ENCODE results near the gene LY9.

LY9 gene

DNA sequence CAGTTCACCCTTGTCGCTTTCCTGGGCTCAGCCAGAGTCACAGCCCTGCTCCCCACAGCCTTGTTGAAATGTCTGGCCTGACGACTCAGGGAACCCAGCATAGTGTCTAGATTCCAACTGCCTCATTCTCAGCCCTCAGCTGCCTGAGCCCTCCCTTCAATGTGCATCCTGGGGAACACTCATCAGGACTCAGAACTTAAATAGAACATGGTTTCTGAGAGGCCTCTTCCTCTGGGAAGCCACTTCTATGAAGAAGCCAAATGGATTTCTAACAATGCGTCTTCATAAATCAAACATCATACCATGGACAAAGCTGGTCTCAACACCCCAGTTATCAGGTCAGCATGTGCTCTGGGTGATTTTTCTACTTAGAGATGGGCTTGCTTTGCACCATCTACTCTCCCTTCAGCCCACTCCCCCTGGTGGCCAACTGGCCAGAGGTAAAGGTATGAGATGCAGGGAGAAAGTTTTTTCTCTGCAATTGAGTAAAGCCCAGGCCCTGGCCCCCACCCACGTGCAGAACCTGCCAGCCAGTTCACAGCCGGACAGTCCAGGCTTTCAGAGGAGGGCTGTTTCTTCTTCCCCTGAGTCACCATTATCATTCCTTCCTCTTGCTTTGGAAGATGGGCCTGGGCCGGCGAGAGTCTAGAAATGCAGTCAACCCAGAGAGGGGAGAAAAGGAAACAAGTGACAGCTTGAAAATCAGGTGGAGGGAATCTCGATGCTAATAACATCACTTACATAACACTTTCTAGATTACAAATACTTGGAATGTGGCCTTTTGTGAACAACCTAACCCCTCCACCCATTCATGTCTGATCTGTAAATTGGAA is 34.6 kb downstream of the LY9 start:
- Histone ChIP-seq H3K9me3 (ENCODE audit: insufficient read depth, low read depth, low read length) (no peaks in the 10 kb centered on the region), H3K4me1 (ENCODE audit: insufficient read depth, low read length) (0 out of 2 replicates have a peak, but pooled peaks cover 3% of the 10 kb centered on the region), H3K9ac (ENCODE audit: low read depth, low read length) (no peak overlapping the region), H3K36me3 (ENCODE audit: insufficient read depth, low read depth, low read length) (no peaks in the 10 kb centered on the region), H3K4me3 (ENCODE audit: low read length) (no peak overlapping the region), H3K27ac (ENCODE audit: low read length) (no peak overlapping the region), H3K27me3 (ENCODE audit: insufficient read depth, low read length) (no peaks in the 10 kb centered on the region)

DNA sequence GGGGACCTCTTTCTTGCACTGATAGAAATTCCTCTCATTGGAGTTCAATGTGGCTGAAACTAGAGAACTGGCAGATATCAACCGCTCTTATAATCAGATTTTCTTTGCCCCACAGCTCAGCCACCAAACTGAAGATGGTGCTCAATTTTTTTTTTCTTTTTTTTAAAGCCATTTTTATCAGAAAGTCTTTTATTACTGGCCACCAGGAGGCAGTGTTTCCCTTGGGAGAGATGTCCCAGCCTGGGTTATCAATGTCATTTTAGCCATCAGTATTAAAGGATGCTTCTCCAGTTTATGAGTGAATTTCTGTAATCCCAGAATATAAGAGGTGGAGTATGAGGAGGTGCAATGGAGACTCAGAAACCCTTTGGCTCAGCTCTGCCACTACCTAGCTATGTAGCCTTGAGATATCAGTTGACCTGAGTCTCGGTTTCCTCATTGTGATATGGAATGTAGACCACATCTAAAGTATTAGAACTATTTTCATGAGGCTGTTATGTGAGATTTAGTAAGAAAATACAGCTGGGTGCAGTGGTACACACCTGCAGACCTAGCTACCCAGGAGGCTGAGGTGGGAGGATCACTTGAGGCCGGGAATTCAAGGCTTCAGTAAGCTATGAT is 39.1 kb downstream of the LY9 start:
- Histone ChIP-seq H3K27me3 (ENCODE audit: insufficient read depth, low read length) (no peaks in the 10 kb centered on the region), H3K9ac (ENCODE audit: low read depth, low read length) (no peak overlapping the region), H3K4me3 (ENCODE audit: low read length) (no peak overlapping the region), H3K27ac (ENCODE audit: low read length) (no peak overlapping the region), H3K9me3 (ENCODE audit: insufficient read depth, low read depth, low read length) (no peaks in the 10 kb centered on the region), H3K4me1 (ENCODE audit: insufficient read depth, low read length) (peaks cover 8% of the 10 kb centered on the region; the same call in 1 of the 2 replicates), H3K36me3 (ENCODE audit: insufficient read depth, low read depth, low read length) (no peaks in the 10 kb centered on the region)

DNA sequence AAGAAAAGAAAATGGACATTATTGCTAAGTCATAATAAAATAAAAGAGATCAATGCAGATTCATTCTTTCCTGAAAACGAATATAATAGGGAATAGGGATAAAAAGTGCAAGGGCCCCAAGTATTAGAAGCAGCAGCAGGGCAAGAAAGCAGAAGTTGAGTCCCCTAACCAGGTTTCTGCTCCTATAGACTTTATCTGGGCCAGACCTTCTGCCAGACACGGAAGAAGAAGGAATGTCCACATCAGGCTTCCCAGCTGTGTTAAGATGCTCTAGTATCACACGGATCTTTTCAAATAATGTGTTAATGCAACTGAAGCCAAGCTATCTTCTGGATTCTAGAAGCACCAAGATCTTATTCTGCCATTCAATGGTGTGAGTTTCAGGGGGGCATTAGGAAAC is 39.8 kb downstream of the LY9 start:
- Histone ChIP-seq H3K27ac (ENCODE audit: low read length) (no peak overlapping the region), H3K9ac (ENCODE audit: low read depth, low read length) (no peak overlapping the region)

DNA sequence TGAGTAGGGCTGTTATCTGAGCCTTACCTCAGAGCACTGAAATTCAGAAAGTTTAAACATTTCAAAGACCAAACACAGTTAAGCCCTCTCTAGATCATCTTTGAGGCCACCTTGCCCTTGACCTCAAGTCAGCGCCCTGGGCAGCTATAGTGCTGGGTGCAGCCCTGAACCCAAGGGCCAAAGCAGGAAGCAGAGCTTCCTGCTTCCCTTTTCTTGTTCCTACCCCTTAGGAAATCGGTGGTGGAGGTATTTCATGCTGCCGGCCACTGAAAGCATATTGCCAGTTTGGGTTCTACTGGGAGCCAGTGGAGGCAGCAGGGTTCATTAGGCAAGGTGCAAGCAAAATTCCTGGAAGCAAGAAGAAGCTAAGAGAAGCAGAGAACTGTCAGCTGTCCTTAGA is 40.6 kb downstream of the LY9 start:
- Histone ChIP-seq H3K9ac (ENCODE audit: low read depth, low read length) (no peak overlapping the region), H3K4me1 (ENCODE audit: insufficient read depth, low read length) (peaks cover 8% of the 10 kb centered on the region; the same call in 1 of the 2 replicates), H3K27me3 (ENCODE audit: insufficient read depth, low read length) (no peaks in the 10 kb centered on the region), H3K9me3 (ENCODE audit: insufficient read depth, low read depth, low read length) (no peaks in the 10 kb centered on the region), H3K27ac (ENCODE audit: low read length) (no peak overlapping the region), H3K36me3 (ENCODE audit: insufficient read depth, low read depth, low read length) (no peaks in the 10 kb centered on the region), H3K4me3 (ENCODE audit: low read length) (no peak overlapping the region)

More for the DNA sequence above, 39.8 kb downstream of the LY9 start:
- Histone ChIP-seq H3K4me1 (ENCODE audit: insufficient read depth, low read length) (peaks cover 8% of the 10 kb centered on the region; the same call in 1 of the 2 replicates), H3K9me3 (ENCODE audit: insufficient read depth, low read depth, low read length) (no peaks in the 10 kb centered on the region), H3K36me3 (ENCODE audit: insufficient read depth, low read depth, low read length) (no peaks in the 10 kb centered on the region), H3K27me3 (ENCODE audit: insufficient read depth, low read length) (no peaks in the 10 kb centered on the region), H3K4me3 (ENCODE audit: low read length) (no peak overlapping the region)

DNA sequence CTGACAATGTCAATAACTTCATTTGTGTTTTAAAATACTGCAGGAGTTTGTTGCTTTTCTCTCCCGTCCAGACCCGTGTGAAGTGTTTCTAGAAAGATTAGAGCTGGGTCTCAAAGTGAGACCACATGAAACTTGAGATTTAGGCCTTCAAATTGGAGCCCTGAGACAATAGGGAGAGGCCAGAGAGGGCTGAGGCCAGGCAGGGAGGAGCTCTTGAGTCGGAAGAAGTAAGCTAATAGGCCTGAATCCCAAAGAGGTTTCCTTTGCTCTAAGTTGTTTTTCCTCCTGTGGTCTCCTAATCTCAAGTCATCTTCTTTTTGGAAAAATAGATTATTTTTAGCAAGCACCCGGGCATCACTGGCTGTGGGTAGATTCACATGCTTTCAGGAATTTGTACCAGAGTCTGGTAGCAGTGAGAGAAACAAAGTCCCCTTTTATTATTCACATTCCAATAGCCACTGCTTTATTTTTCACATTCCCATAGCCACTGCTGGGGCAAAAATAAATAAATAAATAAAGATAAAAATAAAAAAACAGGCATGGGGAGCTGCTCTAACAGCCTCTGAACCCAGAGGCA is 41.1 kb downstream of the LY9 start:
- H3K27me3 ChIP-seq (ENCODE audit: insufficient read depth, low read length) = no peaks in the 10 kb centered on the region
- H3K27ac ChIP-seq (ENCODE audit: low read length) = no peak overlapping the region
- H3K4me3 ChIP-seq (ENCODE audit: low read length) = no peak overlapping the region
- H3K9me3 ChIP-seq (ENCODE audit: insufficient read depth, low read depth, low read length) = no peaks in the 10 kb centered on the region
- H3K36me3 ChIP-seq (ENCODE audit: insufficient read depth, low read depth, low read length) = no peaks in the 10 kb centered on the region
- H3K9ac ChIP-seq (ENCODE audit: low read depth, low read length) = no peak overlapping the region
- H3K4me1 ChIP-seq (ENCODE audit: insufficient read depth, low read length) = peaks cover 8% of the 10 kb centered on the region; the same call in 1 of the 2 replicates

DNA sequence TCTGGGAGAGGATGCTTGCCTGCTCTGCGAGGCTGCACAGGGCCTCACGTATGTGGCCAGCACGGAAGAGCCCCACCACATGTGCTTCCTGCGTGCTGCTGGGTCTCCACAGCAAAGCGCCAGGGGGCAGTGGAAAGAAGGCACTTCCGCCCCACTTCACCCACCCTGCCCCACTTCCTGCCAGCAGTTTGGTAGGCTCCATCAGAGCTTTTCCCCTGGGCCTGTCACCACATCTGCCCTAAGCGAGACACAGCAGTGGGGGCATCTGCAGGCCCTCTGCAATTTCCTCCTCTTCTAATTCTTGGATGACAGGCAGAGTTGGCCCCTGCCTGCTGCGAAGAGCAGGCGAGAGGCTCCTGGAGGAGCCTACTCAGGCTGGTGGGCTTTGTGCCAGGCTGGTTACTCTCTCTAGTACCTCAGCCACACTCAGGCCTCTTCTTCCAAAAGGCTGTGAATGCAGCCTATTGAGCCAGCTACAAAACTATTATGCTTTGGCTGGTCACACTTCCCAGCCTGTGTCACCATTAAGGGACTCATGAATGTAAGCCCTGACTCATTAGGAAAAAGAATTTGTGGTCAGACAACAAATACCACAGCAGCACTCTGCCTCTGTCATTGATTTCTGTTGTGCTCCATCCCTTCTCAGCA is 41.7 kb downstream of the LY9 start:
- peaks cover 8% of the 10 kb centered on the region; the same call in 1 of the 2 replicates for H3K4me1 ChIP-seq (ENCODE audit: insufficient read depth, low read length)
- no peak overlapping the region for H3K4me3 ChIP-seq (ENCODE audit: low read length)
- no peak overlapping the region for H3K9ac ChIP-seq (ENCODE audit: low read depth, low read length)
- no peak overlapping the region for H3K27ac ChIP-seq (ENCODE audit: low read length)
- no peaks in the 10 kb centered on the region for H3K9me3 ChIP-seq (ENCODE audit: insufficient read depth, low read depth, low read length)
- no peaks in the 10 kb centered on the region for H3K36me3 ChIP-seq (ENCODE audit: insufficient read depth, low read depth, low read length)
- no peaks in the 10 kb centered on the region for H3K27me3 ChIP-seq (ENCODE audit: insufficient read depth, low read length)

DNA sequence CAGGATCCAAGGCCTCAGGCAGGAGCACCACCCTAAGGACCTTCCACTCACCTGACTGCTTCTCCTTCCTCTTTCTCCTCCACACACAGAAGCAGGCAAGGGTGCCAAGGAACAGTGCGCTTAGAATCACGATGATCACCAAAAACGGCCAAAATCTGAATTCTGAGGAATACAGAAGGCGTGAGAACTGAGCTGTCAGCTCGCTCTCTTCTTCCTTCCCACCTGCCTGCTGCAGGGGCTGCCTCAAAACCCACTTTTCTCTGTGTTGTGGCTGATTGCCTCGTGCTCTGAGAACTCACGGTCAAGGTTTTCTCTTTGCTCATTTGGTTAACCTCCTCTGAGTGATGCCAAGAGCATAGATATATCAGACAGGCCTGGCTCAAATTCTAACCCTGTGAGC is 42.9 kb downstream of the LY9 start:
- Histone ChIP-seq H3K27ac (ENCODE audit: low read length) (no peak overlapping the region), H3K36me3 (ENCODE audit: insufficient read depth, low read depth, low read length) (no peaks in the 10 kb centered on the region), H3K4me1 (ENCODE audit: insufficient read depth, low read length) (peaks cover 4% of the 10 kb centered on the region; the same call in 1 of the 2 replicates), H3K4me3 (ENCODE audit: low read length) (no peak overlapping the region), H3K9me3 (ENCODE audit: insufficient read depth, low read depth, low read length) (no peaks in the 10 kb centered on the region), H3K9ac (ENCODE audit: low read depth, low read length) (no peak overlapping the region), H3K27me3 (ENCODE audit: insufficient read depth, low read length) (no peaks in the 10 kb centered on the region)

DNA sequence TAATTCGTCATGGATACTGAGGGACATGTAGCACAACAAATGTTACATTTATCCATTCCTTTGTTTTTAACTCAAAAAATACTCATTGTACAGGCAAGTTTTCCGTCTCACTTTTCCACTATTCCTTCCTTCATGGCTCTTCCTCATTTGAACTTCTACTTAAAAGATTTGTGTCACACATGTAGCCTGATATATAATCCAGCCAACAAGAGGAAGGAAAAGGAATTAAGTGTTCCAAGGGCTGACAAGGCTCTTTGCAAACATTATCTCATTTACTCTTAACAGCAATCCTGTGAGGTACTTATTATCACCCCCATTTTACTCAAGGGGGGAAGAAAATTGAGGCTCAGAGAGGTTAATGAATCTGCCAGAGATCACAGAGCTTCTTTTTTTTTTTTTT is 43.8 kb downstream of the LY9 start:
- no peaks in the 10 kb centered on the region for H3K9me3 ChIP-seq (ENCODE audit: insufficient read depth, low read depth, low read length)
- H3K36me3 ChIP-seq (ENCODE audit: insufficient read depth, low read depth, low read length) = no peaks in the 10 kb centered on the region
- H3K27ac ChIP-seq (ENCODE audit: low read length) = no peak overlapping the region
- no peak overlapping the region for H3K4me3 ChIP-seq (ENCODE audit: low read length)
- H3K4me1 ChIP-seq (ENCODE audit: insufficient read depth, low read length) = peaks cover 4% of the 10 kb centered on the region; the same call in 1 of the 2 replicates
- no peak overlapping the region for H3K9ac ChIP-seq (ENCODE audit: low read depth, low read length)
- H3K27me3 ChIP-seq (ENCODE audit: insufficient read depth, low read length) = no peaks in the 10 kb centered on the region

DNA sequence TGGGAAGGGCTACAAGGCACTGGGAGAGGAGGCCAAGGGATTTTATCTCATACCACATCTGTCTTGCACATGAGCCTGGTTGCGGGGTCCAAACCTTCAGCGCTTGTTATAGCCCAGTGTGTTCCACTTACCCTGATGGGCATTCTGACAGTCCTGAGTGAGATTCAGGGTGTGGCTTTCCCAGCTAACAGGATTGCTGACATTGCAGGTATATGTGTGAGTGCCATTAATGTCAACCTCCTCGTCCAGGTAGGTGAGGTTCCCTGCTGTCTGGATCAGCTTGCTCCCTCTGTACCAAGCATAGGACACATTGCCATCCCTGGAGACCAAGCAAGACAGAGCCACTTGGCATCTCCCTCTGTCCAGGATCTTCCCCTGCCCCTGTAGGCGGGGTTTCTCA is 45.1 kb downstream of the LY9 start:
- Histone ChIP-seq H3K27me3 (ENCODE audit: insufficient read depth, low read length) (no peaks in the 10 kb centered on the region), H3K36me3 (ENCODE audit: insufficient read depth, low read depth, low read length) (no peaks in the 10 kb centered on the region), H3K4me1 (ENCODE audit: insufficient read depth, low read length) (peaks cover 4% of the 10 kb centered on the region; the same call in 1 of the 2 replicates), H3K9me3 (ENCODE audit: insufficient read depth, low read depth, low read length) (no peaks in the 10 kb centered on the region), H3K9ac (ENCODE audit: low read depth, low read length) (no peak overlapping the region), H3K4me3 (ENCODE audit: low read length) (no peak overlapping the region), H3K27ac (ENCODE audit: low read length) (no peak overlapping the region)

DNA sequence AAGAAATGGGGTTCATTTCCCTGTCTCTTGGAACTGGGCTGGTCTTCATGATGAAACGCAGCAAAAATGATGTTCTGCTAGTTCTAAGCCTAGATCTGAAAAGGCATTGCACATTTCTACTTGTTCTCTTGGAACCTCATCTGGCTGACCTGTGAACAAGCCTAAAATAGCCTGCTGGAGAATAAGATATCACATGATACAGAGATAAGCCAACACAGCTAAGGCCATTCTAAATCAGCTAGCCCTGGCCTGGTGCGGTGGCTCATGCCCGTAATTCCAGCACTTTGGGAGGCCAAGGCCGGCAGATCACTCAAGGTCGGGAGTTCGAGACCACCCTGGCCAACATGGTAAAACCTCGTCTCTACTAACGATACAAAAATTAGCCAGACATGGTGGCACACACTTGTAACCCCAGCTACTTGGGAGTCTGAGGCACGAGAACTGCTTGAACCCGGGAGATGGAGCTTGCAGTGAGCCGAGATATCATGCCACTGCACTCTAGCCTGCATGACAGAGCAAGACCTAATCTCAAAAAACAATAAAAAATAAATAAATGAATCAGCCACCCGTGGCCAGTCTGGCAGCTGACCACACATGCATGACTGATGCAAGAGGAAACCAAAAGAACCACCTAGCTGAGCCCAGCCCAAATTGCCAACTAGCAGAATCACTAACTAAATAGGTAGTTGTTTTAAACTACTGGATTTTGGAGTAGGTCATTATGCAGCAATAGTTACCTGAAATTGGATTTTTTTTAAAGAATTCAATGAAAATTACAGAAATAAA is 48.7 kb downstream of the LY9 start:
- Histone ChIP-seq H3K4me3 (ENCODE audit: low read length) (no peak overlapping the region), H3K27me3 (ENCODE audit: insufficient read depth, low read length) (no peaks in the 10 kb centered on the region), H3K27ac (ENCODE audit: low read length) (no peak overlapping the region), H3K9ac (ENCODE audit: low read depth, low read length) (no peak overlapping the region), H3K4me1 (ENCODE audit: insufficient read depth, low read length) (no peaks in the 10 kb centered on the region), H3K9me3 (ENCODE audit: insufficient read depth, low read depth, low read length) (no peaks in the 10 kb centered on the region), H3K36me3 (ENCODE audit: insufficient read depth, low read depth, low read length) (no peaks in the 10 kb centered on the region)

DNA sequence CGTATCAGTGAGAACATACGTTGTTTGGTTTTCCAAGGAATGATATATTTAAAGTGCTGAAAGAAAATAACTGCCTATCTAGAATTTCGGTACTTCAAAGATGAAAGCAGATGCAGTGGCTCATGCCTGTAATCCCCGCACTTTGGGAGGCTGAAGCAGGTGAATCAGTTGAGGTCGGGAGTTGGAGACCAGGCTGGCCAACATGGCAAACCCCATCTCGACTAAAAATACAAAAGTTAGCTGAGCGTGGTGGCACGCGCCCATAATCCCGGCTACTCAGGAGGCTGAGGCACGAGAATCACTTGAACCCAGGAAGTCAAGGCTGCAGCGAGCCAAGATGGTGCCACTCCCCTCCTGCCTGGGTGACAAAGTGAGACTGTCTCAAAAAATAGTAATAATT is 50.3 kb downstream of the LY9 start:
- H3K4me3 ChIP-seq (ENCODE audit: low read length) = no peak overlapping the region
- H3K9me3 ChIP-seq (ENCODE audit: insufficient read depth, low read depth, low read length) = no peaks in the 10 kb centered on the region
- H3K27me3 ChIP-seq (ENCODE audit: insufficient read depth, low read length) = no peaks in the 10 kb centered on the region
- no peaks in the 10 kb centered on the region for H3K4me1 ChIP-seq (ENCODE audit: insufficient read depth, low read length)
- no peaks in the 10 kb centered on the region for H3K36me3 ChIP-seq (ENCODE audit: insufficient read depth, low read depth, low read length)
- no peak overlapping the region for H3K9ac ChIP-seq (ENCODE audit: low read depth, low read length)
- H3K27ac ChIP-seq (ENCODE audit: low read length) = no peak overlapping the region

Measured in iPS-20b (cell line).